RPMI7951 (cell line): ENCODE measurements around the gene RSAD1. TPM values are rescaled to one million over a fixed set of nuclear protein-coding genes. Genes with fewer than 3 reads are reported as not detected.
A peak's percentile ranks its signal among the peaks of the same experiment; 100 is the strongest.
"Not testable (repeated sequence)": the region's sequence is repeated elsewhere in the genome, so short reads cannot be mapped to it uniquely, and the experiment has no call there.

Experiments used
- DNase-seq: peaks from one replicate; pipeline ENCODE4 v3.0.0-alpha.2; 2012; ENCODE audit warnings: low read depth
- total RNA-seq: library from RNA; depleted of rRNA; stranded (reverse); fragments of >200 nt; shearing (Covaris generic); gene quantifications from 2 replicates; pipeline ENCODE4 v1.2.3, GENCODE V29; 2014

RSAD1 gene
- total RNA-seq, 1 experiment from 2014 or later = 10.0 TPM

- DNase-seq = no peak
These were observed 6.4 kb upstream of the RSAD1 start for GRCh38 chr17:50472286-50472685.

DNA sequence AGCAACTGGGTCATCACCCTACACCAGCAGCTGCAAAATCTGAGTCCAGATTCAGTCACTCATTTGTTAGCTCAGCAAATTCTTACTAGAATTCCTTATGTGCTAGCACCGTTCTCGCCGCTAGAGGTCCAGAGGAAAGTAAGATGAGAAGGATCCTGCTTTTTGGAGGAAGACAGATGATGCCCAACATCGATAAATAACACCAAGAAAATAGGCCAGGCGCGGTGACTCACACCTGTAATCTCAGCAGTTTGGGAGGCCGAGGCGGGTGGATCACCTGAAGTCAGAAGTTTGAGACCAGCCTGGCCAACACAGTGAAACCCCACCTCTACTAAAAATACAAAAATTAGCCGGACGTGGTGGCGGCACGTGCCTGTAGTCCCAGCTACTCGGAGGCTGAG lies 5.9 kb upstream of the RSAD1 start:
- not testable (repeated sequence) for DNase-seq

- DNase-seq = no peak
These were observed 4.8 kb upstream of the RSAD1 start for GRCh38 chr17:50473901-50474300.

- DNase-seq = no peak
These were observed 4.1 kb upstream of the RSAD1 start for GRCh38 chr17:50474523-50474922.

DNA sequence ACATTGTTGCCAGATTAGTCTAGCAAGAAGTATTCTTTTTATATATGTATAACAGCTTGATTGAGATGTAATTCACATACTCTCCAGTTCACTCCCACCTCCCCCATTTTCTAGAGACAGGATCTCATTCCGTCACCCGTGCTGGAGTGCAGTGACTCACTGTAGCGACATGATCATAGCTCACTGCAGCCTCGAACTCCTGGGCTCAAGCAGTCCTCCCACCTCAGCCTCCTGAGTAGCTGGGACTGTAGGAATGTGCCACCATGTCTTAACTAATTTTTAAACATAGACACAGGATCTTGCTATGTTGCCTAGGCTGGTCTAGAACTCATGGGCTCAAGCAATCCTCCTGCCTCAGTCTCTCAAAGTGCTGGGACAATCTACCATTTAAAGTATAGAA lies 3.3 kb upstream of the RSAD1 start:
- DNase-seq = no peak

- DNase-seq = not testable (repeated sequence)
These were observed 2.7 kb upstream of the RSAD1 start for GRCh38 chr17:50475775-50476544.

- DNase-seq = no peak
These were observed 1.9 kb upstream of the RSAD1 start for GRCh38 chr17:50476545-50477315.

DNA sequence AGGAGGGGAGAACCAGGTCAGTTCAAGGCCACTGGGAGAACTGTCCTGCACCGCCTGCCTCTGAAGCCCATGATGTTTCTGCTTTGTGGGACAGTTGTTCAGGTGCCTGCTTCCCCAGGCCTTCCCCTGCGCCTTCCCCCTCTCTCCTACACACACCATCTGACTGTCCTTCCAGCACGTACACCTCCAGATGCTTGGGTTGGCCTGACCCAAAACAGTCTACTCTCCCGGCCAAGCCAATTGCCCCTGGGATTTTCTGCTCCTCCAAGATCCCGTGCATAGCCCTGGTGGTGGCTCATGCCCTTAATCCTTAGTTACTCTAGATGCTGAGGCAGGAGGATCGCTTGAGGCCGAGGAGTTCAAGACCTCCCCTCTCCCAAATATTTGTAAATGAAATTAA lies 684 bp upstream of the RSAD1 start:
- DNase-seq = no peak

DNA sequence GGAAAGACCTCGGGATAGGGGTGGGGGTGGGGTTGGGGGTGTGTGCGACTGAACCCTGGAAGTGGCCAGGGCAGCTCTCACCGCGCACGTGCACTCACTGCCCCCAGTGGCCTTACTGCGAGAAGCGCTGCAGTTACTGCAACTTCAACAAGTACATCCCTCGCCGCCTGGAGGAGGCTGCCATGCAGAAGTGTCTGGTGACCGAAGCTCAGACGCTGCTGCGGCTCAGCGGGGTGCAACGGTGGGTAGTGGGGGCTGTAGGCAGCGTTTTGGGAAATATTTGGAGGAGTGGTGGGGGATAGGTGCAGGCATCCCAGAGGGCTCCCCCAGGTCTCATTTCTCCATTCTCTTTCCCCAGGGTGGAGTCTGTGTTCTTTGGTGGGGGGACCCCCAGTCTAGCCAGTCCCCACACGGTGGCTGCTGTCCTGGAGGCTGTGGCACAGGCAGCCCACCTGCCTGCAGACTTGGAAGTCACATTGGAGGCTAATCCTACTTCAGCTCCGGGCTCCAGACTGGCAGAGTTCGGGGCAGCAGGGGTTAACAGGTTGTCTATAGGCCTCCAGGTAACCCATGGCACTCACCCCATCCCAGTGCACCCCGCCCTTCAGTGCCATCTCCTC lies 972 bp downstream of the RSAD1 start:
- peak; percentile 77 for DNase-seq

DNA sequence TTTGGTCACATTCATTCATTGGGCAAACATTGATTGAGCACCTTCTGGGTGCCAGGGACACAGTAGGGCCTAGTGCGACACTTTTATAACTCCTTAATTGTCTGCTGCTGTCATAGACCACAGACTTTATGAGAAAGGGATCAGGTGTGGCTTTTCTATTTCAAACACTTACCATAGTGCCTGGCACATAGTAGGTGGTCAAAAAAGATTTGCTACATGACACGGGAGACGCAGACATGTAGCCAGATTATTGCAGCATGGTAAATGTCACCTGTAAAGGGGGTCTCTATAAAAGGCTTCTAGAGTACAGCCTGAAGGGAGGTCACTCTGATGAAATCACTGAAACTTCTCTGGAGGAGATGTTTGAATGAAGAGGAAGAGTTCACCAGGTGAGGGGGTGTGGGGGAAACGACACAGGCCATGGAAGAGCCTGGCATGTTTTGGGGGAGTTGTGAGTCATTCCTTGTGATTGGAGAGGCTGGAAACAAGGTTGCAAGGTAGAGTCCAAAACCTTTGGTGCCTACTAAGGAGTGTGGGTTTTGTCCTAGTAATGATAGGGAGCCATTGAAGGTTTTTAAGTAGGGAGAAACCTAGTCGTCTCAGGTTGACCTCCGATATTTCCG lies 1.6 kb downstream of the RSAD1 start:
- no peak for DNase-seq

- no peak for DNase-seq
These were observed 2.3 kb downstream of the RSAD1 start for GRCh38 chr17:50480854-50481490.

- no peak for DNase-seq
These were observed 3.0 kb downstream of the RSAD1 start for GRCh38 chr17:50481648-50482047.

DNA sequence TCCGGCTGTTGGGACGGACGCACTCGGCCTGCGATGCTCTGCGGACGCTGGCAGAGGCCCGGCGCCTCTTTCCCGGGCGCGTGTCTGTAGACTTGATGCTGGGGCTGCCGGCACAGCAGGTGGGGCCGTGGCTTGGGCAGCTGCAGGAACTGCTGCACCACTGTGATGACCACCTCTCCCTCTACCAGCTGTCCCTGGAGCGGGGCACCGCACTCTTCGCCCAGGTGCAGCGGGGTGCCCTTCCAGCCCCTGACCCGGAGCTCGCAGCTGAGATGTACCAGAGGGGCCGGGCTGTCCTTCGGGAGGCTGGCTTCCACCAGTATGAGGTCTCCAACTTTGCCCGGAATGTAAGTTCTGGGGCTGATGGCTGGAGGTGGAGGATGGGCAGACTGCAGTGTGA lies 3.5 kb downstream of the RSAD1 start:
- no peak for DNase-seq

GRCh38 chr17:50482516-50482915 lies 3.9 kb downstream of the RSAD1 start:
- peak; percentile 93 for DNase-seq

- no peak for DNase-seq
These were observed 4.6 kb downstream of the RSAD1 start for GRCh38 chr17:50483266-50483665.

- DNase-seq = no peak
These were observed 5.9 kb downstream of the RSAD1 start for GRCh38 chr17:50484386-50485155.

GRCh38 chr17:50487213-50488096 lies 8.8 kb downstream of the RSAD1 start:
- DNase-seq = peak; percentile 36

- no peak for DNase-seq
These were observed 10.2 kb downstream of the RSAD1 start for GRCh38 chr17:50488880-50489279.

DNA sequence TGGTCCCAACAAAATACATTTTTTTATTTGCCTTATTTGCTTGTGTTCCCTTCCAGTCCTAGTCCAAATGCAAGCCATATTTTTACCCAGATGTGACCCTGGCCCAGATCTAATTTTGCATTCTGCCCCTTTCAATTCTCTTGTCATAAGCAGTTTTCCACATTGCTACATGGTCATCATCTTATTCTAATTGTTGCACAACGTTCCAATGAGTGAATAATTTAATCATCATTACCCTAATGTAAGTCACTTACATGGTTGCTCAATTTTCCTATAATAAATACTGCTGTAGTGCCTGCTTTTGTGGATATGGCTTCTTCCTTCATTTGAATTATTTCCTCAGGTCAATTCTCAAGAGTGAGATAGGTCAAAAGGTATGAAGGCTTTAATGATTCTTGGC lies 12.8 kb downstream of the RSAD1 start:
- DNase-seq = no peak

- DNase-seq = no peak
These were observed 13.6 kb downstream of the RSAD1 start for GRCh38 chr17:50492214-50492613.
